Amniotic stem cell (primary cell): ENCODE data around the gene DCST2.
"Not testable (repeated sequence)": the region's sequence is repeated elsewhere in the genome, so short reads cannot be mapped to it uniquely, and the experiment has no call there.

ENCODE experiments used
- DNase-seq: peaks from one replicate; lab custom pipeline; 2025; lab: John Stamatoyannopoulos, UW

DCST2 gene

DNA sequence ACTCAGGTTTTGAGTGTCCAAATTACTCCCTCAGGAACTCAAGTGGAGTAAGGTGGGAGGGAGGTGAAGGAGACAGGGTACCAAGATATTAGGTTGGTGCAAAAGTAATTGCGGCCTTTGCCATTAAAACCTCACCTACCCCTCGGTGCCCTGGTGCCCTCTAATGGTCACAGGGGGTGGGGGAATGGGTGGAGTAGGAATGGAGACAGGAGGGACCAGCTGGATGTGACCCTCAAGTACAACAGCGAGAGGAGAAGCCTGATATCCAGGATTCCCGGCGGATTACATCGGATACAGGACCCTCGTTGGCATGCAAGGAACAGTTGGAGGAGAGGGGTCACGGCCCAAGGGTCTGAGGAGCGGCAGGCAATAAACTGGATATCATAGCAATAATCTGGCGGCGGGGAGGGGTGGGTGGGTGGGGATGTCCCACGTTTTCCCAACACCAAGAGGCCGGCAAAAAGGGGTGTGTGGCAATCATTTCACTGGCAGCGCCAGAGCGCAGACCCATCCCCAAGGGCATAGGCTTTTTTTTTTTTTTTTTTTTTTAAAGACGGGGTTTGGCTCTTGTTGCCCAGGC lies 35.3 kb downstream of the DCST2 start:
- no peak for DNase-seq

DNA sequence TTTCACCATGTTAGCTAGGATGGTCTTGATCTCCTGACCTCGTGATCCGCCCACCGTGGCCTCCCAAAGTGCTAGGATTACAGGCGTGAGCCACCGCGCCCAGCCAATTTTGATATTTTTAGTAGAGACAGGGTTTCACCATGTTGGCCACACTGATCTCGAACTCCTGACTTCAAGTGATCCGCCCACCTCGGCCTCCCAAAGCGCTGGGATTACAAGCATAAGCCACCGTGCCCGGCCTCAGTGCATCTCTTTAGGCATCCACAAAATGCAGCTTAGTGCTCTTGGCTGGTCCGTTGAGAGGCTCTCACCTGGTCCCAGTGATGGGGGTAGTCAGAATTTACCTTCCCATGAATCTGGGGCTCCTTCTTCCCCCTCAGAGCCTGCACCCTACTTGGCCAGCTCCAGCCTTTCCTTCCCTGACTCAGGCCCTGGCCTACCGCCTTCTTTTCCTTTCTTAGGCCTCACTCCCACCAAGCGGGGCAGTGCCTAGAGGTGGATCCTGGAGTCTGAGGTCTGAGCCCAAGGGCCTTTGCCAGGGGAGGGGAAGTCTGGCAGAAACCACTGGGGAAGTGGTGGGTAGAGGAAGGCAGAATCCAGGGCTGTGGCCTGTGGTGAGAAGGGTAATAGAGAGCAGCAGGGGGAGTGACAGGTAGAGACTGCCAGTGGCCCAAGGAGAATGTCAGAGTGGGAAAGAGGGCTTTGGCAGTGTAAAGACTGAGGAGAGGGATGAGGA lies 36.4 kb downstream of the DCST2 start:
- DNase-seq = no peak

DNA sequence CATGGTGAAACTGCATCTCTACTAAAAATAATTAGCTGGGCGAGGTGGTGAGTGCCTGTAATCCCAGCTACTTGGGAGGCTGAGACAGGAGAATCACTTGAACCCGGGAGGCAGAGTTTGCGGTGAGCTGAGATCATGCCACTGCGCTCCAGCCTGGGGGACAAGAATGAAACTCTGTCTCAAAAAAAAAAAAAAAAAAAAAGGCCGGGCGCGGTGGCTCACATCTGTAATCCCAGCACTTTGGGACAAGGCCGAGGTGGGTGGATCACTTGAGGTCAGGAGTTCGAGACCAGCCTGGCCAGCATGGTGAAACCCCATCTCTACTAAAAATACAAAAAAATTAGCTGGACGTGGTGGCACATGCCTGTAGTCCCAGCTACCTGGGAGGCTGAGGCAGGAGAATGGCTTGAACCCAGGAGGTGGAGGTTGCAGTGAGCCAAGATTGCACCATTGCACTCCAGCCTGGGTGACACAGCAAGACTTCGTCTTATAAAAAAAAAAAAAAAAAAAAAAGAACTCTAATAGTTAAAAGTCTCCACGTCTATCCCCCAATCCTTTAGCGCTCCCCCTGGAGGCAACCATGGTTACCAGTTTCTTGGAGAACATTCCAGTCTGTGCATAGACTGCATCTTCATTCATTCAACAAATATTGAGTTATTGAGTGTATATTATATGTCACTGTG lies 38.1 kb downstream of the DCST2 start:
- peak; percentile 56 for DNase-seq

DNA sequence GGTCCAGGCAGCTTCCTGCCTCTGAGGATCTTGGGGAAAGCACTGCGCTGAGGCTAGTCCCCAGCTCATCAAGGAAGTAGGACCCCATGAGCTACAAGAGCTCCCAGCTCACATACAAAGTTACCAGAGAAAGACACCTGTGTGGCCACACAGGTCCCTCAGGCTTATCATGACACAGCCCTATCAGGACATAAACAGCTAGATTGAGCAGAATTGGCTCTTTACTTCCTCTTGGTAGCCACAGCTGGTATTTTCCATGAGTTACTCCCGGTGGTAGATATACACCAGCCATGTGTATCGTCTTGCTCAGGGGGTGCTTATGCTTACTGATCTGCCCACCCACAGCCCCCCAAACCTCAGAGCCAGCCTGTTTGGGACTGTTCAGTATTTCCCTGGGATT lies 39.0 kb downstream of the DCST2 start:
- no peak for DNase-seq

DNA sequence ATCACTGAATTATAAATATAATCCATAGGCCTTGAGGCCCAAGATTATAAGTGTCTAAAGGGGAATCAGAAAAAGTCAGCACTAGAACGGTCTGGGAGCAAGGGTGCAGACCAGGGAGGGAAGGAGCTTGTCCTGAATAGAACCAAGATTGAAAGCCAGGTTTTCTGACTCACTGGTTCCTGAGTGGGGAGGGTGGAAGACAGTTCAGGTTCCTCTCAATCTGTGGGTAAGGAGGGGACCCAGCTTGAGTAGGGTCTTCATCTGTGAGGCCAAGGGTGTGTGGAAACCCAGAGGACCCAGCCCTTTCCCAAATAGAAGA lies 39.4 kb downstream of the DCST2 start:
- DNase-seq = no peak

DNA sequence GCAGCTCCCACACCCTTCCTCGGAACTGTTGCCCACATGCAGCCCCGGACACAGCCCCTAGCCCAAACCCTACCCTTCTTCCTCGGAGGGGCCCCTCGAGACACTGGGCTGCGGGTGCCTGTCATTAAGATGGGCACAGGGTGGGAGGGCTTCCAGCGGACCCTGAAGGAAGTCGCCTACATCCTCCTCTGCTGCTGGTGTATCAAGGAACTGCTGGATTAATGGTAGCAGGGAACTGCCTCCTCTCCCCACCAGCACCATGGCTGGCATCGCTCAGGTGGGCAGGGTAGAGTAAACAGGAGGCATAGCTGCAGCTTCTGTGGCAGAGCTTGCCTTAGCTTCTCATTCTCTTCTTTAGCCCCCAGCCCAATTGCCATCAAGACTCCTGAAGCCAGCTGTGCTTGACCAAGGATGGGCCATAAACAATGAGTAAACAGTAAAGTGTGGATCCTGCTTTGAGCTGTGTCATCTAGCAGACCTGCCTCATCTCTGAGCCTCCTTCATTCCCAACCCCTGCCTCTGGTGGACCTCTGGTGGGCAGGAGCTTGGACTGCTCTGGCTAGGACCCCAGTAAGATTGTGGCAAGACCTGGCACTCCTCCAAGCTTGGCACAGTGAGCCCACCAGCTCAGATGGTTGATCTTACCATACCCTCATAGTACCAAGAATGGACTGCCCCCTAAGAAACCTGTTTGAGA lies 39.9 kb downstream of the DCST2 start, which contains the start of gene LENEP:
Gene LENEP (plus strand): TSS at position 15 of the 697 bp plus-strand sequence. CDS start 22 bp downstream, at position 37.
- DNase-seq = no peak

DNA sequence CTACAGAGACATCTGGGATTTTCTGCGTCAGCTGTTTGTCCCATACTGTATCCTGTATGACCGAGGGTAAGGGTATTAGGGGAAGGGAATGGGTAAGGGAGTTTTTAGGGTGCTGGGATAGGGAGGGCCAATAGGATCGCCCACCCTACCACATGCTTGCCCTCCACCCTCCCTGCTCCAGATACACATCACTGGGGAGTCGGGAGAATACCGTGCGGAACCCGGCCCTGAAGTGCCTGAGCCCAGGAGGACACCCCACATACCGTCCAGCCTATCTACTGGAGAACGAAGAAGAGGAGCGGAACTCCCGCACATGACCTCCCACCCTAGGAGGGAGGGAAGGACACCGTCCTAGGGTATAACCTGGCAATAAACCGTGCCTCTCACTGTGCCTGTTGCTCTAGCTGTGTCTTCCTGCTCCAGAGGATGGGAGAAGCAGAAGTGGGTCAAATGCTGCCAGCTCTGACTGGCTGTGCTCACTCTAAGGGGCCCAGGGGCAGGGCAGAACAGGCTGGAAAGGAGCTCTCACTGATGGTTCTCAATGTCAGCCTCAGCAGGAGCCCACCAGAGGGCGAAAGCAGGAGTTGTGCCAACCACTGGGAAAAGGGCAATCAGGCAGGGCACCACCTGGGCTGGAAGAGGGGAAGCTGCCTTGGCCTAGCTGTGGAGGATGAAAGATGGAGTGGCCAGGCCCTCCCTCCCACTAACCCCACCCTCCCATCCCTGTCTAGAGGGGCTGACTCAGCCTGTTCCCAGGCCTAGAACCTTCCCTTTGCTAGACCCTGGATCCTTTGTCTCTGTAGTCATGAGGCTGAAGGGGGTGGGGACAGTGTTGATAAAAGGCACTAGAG lies 40.6 kb downstream of the DCST2 start:
- no peak for DNase-seq

DNA sequence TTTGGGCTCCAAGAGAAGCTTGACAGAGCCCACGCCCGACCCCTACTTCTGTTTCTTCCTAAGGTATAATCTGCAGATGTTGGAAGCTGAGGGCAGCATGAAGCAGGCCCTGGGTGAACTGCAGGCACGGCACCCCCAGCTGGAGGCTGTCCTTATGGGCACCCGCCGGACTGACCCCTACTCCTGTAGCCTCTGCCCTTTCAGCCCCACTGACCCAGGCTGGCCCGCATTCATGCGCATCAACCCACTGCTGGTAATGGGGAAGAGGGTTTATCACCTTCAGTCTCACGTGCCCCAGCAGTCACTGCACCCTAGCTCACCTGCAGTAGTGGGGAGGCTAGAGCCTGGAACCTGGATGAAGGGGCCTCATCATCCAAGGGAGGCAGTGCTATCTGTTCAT lies 43.3 kb downstream of the DCST2 start:
- DNase-seq = no peak

DNA sequence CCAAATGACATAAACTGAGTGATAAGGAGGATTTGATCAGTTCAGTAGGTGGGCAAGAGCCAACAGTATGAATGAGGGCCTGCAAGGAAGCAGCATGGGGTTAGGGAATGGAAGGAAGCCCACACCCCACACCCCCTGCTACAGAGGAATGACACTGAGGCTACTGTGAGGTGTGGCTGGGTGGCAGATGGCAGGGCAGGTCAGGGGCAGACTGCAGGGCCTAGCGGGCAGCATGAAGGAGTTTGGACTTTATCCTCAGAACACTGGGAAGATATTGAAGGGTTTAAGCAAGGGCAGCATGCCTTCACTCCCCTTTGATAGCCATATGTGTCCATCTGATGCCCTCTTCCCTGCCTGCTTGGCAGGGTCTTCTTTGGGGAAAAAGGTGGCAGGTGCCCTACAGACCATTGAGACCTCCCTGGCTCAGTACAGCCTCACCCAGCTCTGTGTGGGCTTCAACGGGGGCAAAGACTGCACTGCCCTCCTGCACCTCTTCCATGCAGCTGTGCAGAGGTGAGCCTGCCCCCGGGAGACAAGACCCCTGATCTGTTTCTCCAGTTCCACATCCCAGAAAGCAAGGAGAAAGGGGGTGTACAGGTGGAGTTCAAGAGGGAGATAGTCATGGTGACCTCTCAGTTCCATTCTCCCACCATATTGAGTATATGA lies 44.3 kb downstream of the DCST2 start:
- no peak for DNase-seq

DNA sequence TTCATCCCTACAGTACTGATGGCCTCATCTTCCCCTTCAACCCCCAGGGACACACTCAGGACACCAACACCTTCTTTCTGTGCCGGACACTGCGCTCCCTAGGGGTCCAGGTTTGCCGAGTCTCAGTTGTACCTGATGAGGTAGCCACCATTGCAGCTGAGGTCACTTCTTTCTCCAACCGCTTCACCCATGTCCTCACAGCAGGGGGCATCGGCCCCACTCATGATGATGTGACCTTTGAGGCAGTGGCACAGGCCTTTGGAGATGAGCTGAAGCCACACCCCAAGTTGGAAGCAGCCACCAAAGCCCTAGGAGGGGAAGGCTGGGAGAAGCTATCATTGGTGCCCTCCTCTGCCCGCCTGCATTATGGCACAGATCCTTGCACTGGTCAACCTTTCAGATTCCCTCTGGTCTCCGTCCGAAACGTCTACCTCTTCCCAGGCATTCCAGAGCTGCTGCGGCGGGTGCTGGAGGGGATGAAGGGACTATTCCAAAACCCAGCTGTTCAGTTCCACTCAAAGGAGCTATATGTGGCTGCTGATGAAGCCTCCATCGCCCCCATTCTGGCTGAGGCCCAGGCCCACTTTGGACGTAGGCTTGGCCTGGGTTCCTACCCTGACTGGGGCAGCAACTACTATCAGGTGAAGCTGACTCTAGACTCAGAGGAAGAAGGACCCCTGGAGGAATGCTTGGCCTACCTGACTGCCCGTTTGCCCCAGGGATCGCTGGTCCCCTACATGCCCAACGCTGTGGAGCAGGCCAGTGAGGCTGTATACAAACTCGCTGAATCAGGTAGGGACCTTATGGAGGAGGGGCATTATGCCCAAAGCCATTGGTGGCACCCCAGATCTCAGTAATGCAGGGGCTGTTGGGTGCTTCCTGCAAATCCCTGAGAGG lies 45.3 kb downstream of the DCST2 start:
- DNase-seq = no peak

DNA sequence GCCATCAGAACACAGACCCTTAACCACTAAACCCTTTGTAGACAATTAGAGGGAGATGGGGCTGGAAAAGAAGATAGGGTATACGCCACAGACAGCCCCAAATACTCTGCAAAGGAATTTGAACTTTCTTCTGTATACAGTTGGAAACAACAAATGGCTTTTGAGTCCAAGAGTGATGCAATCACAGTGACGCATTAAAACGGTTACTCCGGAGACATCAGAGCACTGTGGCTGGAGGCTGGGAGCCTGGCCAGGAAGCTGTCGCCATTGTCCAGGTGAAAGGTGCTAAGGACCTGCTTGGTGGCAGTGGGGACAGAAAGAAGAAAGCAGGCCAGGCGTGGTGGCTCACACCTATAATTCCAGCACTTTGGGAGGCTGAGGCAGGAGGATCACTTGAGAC lies 46.3 kb downstream of the DCST2 start:
- no peak for DNase-seq

DNA sequence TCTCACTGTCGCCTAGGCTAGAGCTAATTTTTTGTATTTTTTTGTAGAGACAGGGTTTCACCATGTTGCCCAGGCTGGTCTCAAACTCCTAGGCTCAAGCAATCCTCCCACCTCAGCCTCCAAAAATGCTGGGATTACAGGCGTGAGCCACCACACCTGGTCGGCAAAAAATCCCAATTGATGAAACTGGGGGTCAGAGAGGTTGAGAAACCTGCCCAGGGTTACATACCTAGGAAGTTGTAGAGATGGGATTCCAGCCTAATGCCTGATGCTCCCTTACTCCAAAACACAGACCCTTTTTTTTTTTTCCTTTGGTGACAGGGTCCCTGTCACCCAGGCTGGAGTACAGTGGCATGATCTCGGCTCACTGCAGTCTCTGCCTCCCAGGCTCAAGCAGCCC lies 46.8 kb downstream of the DCST2 start:
- not testable (repeated sequence) for DNase-seq

DNA sequence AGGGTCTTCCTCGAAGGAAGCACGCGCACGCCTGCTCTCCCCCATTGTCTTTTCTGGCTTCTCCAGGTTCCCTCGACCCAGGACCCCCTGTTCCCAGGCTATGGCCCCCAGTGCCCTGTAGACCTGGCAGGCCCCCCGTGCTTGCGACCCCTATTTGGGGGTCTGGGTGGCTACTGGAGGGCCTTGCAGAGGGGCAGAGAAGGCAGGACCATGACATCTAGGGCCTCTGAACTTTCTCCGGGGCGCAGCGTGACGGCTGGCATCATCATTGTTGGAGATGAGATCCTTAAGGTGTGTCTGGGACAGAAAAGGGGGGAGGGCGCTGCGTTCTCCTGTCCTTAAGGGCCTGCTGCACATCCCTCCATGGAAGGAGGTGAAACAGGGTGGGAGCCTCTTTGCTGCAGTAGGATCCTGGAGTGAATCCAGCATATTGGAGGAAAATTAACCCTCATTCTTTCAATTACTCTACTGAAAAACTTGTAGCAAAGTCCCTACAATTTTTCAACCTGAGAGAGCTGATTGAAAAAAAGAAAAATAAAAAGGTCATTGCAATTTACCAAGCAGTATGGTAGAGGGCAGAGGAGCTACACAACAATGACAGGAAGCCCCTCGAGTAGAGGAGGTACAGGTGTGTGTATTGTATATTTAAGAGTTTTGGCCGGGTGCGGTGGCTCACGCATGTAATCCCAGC lies 49.7 kb downstream of the DCST2 start:
- no peak for DNase-seq

DNA sequence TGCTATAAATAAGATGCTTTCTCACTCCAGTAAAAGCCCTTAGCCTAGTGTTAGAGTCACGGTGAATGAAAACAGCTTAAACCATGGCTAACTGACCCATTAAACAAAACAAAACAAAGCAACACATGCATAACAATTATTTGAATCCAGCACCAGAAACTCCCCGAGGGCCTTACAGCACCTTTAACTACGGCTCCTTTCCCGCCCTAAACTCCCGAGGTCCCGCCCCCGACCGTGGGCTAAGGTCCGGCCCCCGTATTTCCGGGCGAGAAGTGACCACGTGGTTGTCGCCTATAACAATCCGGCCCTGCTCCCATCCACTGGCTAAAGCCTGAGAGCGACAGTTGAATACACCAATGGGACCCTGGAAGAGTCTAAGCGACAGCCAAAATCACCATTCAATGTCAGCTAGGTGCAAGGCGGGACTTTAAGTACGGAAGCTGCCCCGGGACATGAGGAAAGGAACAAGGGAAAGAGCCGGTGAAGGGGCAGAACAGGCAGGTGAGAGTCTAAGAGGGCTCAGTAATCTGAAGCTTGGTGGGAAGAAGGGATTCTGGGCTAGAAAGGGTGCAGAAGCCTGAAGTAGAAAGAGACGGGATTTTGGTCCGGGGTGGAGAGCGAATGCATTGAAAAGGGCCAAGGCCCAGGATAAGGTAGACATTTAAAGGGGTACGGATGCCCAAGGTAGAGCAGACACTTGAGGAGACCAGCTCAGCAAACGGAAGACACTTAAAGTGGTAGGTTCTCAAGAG lies 50.5 kb downstream of the DCST2 start, which contains the start of gene FLAD1:
Gene FLAD1 (plus strand): TSS at position 448 of the 752 bp plus-strand sequence. CDS start 351 bp downstream, outside the sequence.
- peak; percentile 98 for DNase-seq

DNA sequence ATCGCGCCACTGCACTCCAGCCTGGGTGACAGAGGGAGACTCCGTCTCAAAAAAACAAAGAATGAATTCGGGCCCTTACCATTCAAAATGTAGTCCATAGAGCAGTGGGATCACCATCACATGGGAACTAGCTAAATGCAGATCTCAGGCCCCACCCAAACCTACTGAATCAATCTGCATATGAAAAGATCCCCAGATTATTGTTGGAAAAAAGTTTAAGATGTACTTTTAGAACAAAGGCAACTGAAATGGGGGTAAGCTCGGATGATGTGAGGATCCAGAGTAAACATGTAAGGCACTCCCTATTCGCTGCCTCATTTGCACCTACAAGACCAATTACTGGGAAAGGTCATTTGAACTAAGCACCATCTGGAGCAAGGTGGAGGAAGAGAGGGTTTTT lies 51.2 kb downstream of the DCST2 start:
- no peak for DNase-seq

DNA sequence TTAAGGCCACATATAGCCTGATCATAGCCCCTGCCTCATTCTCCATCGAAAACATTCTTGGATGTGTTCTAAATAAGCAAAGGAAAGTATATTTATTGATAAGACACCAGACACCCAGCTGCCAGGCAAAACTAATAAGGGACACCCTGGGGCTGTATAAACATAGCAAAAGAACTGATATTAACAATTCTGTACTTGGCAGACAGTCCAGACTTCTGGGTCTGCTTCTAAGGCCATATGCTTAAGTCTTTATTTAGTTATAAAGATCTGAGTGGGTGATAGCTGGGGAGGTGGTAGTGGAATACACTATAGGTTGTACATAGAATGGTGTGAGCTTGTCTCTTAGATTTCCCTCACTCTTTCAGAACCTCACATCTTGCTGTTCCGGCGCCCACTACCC lies 55.2 kb downstream of the DCST2 start:
- DNase-seq = no peak

DNA sequence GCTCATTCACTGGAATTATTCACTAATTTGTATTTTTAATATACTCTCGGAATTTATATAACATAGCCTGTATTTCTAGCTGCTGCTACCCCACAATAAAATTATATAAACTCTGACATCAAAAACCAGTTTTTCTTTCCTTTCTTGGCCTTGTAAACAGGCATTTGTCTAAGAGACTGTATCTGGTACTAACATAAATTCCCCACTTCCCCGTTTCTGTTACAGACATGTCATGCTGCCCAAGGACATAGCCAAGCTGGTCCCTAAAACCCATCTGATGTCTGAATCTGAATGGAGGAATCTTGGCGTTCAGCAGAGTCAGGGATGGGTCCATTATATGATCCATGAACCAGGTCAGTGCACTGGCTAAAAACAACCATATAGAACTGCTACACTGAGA lies 55.8 kb downstream of the DCST2 start:
- not testable (repeated sequence) for DNase-seq

DNA sequence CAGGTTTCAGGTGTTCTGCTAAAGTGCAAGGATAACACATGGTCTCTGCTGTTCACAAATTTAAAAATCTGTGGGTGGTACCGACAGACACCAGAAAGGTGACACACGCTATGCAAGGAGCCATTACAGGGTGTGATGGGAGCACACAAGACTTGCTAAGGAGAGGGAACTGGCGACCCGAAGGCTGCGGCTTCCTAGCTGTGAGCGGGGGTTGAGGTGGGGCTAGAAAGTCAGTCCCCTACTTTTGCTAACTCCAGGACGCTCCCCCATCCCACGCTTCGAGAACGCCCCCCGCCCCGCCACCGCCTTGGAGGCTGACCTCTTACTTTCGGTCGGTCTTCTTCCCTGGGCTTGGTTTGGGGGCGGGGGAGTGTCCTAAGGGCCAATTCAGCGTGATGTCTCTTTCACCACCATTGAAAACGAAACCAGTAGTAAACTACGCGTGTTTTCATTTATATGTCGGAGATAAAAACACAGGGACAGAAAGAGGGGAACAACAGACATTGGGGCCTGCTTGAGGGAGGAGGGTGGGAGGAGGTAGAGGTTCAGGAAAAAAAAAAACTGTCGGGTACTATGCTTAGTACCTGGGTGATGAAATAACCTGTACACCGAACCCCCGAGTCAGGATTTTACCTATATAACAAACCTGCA lies 58.0 kb downstream of the DCST2 start:
- DNase-seq = no peak
